Nephron (organoid): ENCODE data around the gene UPF3A.

Experiments
- H3K27ac Mint-ChIP-seq, 3 experiments: 2 replicates each; pipeline ENCODE4 v1.8.0; 2020; ENCODE audit warnings: mixed read lengths in 3 of 3, mild to moderate bottlenecking in 2 of 3, moderate library complexity in 1 of 3
- H3K27me3 Mint-ChIP-seq: 2 replicates; pipeline ENCODE4 v1.8.0; 2021; ENCODE audit warnings: low read depth, mild to moderate bottlenecking, moderate library complexity, mixed read lengths
- H3K36me3 Mint-ChIP-seq: 2 replicates; pipeline ENCODE4 v1.8.0; 2020; ENCODE audit warnings: low read depth, mixed read lengths
- H3K4me1 Mint-ChIP-seq: 2 replicates; pipeline ENCODE4 v1.8.0; 2020; ENCODE audit warnings: mixed read lengths
- H3K4me3 Mint-ChIP-seq, 3 experiments: 2 replicates each; pipeline ENCODE4 v1.8.0; 2020; ENCODE audit warnings: mild to moderate bottlenecking in 3 of 3, mixed read lengths in 3 of 3, moderate library complexity in 2 of 3
- H3K9me3 Mint-ChIP-seq: 2 replicates; pipeline ENCODE4 v1.8.0; 2020; ENCODE audit warnings: mixed read lengths
- CTCF ChIP-seq, 3 experiments: fragments of 200-600 bp; sonication (generic); IDR thresholded peaks; one replicate each; pipeline ENCODE4 v1.5.0; 2021; ENCODE audit warnings: antibody characterized with exemption in 3 of 3; ENCODE audit not compliant: unreplicated experiment in 3 of 3

Gene UPF3A

DNA sequence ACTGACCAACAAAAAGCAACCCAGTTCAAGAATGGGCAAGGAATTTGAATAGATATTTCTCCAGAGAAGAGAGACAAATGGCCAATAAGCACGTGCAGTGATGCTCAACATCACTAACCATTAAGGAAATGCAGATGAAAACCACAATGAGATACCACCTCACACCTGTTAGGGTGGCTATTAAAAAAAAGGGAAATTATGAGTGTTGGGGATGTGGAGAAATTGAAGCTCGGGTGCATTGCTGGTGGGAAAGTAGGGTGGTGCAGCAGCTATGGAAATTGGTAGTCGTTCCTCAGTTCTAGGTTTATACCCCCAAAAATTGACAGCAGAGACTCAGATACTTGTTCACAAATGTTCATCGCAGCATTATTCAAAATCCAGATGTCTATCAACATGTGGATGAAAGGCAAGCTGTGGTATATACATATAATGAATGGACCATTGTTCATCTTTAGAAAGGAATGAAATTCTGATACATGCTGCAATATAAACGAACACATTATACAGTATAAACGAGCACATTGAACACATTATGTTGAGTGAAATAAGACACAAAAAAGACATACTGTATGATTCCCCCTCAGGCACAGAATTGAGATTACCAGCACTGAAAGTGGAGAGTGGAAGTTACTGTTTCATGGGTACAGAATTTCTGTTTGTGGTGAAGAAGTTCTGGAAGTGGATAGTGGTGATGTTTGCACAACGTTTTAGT lies 33.8 kb downstream of the UPF3A start:
- H3K9me3 Mint-ChIP-seq = no peaks in the 10 kb centered on the region
- peak overlapping the region; percentile 85 to 88 (median 87) for H3K4me3 Mint-ChIP-seq
- peaks cover 37% of the 10 kb centered on the region for H3K4me1 Mint-ChIP-seq
- no peak for TF ChIP-seq CTCF (IDR thresholded peaks at IDR 0.05; ENCODE audit: unreplicated experiment in 3 of 3)
- H3K36me3 Mint-ChIP-seq = peaks cover 15% of the 10 kb centered on the region
- no peaks in the 10 kb centered on the region for H3K27me3 Mint-ChIP-seq
- peak overlapping the region; percentile 73 to 89 (median 84) for H3K27ac Mint-ChIP-seq

GRCh38 chr13:114318624-114319023 lies 37.2 kb downstream of the UPF3A start:
- H3K27me3 Mint-ChIP-seq = no peaks in the 10 kb centered on the region
- H3K27ac Mint-ChIP-seq = no peak overlapping the region
- peak overlapping the region in 2 of 3 experiments; percentile 16 to 24 for H3K4me3 Mint-ChIP-seq
- H3K9me3 Mint-ChIP-seq = no peaks in the 10 kb centered on the region
- peaks cover 29% of the 10 kb centered on the region for H3K4me1 Mint-ChIP-seq
- TF ChIP-seq CTCF (IDR thresholded peaks at IDR 0.05; ENCODE audit: unreplicated experiment in 3 of 3) = no peak
- peaks cover 44% of the 10 kb centered on the region for H3K36me3 Mint-ChIP-seq

- H3K27me3 Mint-ChIP-seq = no peaks in the 10 kb centered on the region
- H3K36me3 Mint-ChIP-seq = peaks cover 53% of the 10 kb centered on the region
- H3K27ac Mint-ChIP-seq = peak overlapping the region in 1 of 3 experiments; percentile 30
- peaks cover 25% of the 10 kb centered on the region for H3K4me1 Mint-ChIP-seq
- H3K9me3 Mint-ChIP-seq = no peaks in the 10 kb centered on the region
- no peak for TF ChIP-seq CTCF (IDR thresholded peaks at IDR 0.05; ENCODE audit: unreplicated experiment in 3 of 3)
- H3K4me3 Mint-ChIP-seq = no peak overlapping the region
These were observed 38.1 kb downstream of the UPF3A start for GRCh38 chr13:114319441-114319913.

DNA sequence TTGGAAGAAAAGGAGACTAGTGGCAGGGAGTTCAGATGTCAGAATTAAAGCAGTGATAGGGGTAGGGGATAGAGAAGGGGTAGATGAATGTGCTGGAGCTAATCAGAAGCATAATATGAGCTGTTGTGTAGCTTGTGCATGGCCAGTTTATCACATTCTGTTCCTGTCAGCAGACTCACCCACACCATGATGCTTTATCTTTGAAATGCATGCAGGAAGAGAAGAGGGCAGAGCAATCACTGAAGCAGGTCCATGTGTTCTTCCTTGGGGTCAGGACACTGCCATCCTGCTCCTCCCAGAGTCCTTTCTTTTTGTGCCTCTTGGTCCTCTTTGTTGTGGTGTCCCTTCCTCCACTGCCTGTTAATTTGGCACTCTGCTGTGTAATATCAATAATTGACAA lies 38.7 kb downstream of the UPF3A start:
- peaks cover 59% of the 10 kb centered on the region for H3K36me3 Mint-ChIP-seq

GRCh38 chr13:114321256-114321655 lies 39.9 kb downstream of the UPF3A start:
- no peak for TF ChIP-seq CTCF (IDR thresholded peaks at IDR 0.05; ENCODE audit: unreplicated experiment in 3 of 3)
- Mint-ChIP-seq H3K4me3 (no peak overlapping the region), H3K36me3 (peaks cover 67% of the 10 kb centered on the region), H3K27ac (no peak overlapping the region), H3K4me1 (peaks cover 18% of the 10 kb centered on the region), H3K27me3 (no peaks in the 10 kb centered on the region), H3K9me3 (no peaks in the 10 kb centered on the region)

More for the DNA sequence above, 38.7 kb downstream of the UPF3A start:
- Mint-ChIP-seq H3K27ac (peak overlapping the region in 1 of 3 experiments; percentile 30), H3K4me3 (no peak overlapping the region), H3K4me1 (peaks cover 21% of the 10 kb centered on the region), H3K27me3 (no peaks in the 10 kb centered on the region), H3K9me3 (no peaks in the 10 kb centered on the region)
- no peak for TF ChIP-seq CTCF (IDR thresholded peaks at IDR 0.05; ENCODE audit: unreplicated experiment in 3 of 3)

DNA sequence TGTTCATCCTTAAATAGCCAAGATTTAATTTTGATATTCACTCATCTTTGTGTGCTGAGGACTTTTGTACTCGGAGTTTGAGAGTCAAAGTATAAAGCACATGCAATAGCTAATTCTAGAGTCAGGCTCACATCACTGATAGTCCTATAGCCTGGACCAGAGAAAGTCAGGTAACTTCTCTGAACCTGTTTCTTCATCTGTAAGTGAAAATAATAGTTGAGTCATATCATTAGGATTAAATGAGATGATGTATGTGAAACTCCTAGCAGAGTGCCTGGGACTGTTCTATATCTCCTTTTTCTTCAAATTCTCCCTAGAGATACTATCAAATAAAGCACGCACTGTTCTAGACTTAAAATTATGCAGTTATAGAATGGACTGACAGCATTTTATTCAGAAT lies 41.9 kb downstream of the UPF3A start:
- Mint-ChIP-seq H3K4me1 (peaks cover 18% of the 10 kb centered on the region), H3K27ac (no peak overlapping the region), H3K36me3 (peaks cover 81% of the 10 kb centered on the region), H3K27me3 (no peaks in the 10 kb centered on the region), H3K4me3 (no peak overlapping the region), H3K9me3 (no peaks in the 10 kb centered on the region)
- TF ChIP-seq CTCF (IDR thresholded peaks at IDR 0.05; ENCODE audit: unreplicated experiment in 3 of 3) = no peak
